ENCODE data around the gene ELMO1.

ELMO1 gene

DNA sequence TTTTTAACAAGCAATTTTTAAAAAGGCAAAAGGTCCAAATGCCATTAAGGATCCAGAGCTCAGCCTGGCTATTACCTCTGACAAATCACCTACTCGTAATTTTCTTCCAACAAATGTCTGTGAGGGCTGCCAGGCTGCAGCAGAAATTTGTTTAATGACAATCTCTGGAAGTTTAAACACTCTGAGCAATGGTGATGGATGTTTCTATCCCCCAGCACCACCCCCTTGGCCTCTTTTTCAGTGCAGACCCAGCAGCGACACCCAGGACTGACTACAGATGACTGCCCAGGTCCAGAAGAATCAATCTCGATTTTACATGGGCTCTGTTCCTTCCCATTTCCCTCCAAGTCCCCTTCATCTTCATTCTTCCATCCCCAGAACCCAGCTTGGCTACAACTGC, 523.0 kb downstream of the ELMO1 start:
- DNase-seq: no peak

DNA sequence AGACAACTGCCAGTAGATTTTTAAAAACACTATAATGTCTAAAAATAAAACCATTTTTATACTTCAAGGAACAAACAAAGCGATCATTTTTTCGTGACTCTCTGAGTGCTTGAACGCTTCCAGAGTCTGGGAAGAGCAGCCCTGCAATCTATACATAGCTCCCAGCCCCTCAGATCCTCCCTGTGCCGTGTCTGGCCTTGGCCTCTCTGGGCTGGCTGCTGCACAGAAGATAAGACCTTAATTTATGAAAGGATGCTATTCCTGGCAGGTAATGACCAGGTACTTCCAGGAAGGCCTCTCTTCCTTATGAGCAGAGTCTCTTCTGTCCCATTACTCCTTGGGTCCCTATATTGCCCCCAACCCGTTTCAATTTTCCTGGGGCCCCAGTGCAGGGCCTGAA, 523.5 kb downstream of the ELMO1 start:
- no peak for DNase-seq

DNA sequence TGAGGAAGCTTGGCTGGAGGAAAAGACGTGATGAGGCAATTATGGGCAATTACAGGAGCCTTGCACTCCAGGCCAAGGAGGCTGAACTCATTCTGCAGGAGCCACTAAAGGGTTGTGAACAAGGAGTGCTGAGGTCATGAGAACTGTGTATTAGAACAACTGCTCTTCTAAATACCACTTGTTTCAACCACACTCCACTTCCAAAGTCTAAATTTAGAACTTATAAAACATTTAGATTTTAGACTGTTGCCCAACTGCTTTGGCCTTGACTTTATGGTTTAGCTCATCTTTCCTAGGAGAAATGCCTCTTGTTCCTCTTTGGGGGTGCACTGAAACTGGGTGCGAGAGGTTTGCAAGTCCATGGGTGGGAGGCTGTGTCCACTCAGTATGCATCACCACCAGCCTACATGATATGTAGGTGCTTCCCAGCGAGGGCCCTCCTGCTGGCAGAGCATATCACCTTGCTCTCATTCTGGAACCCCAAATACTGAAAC, 524.7 kb downstream of the ELMO1 start:
- no peak for DNase-seq

DNA sequence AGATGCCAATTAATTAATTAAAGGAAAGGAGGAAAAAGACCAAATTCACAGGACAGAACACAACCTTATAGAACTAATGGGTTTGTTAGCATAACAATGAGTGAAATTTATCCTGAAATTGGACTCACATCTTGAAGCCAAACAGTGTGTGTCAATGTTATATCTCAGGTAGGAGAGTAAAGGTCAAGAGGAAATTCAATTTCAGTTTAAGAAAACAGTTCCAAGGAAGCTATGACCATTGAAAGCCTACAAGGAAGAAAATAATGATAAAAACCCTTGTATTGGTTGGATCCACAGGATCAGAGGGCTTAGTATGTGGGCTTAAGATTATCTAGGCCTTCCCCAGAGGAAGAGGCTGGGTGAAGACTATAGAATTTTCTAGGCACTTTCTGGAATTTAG, 525.5 kb downstream of the ELMO1 start:
- DNase-seq: no peak

DNA sequence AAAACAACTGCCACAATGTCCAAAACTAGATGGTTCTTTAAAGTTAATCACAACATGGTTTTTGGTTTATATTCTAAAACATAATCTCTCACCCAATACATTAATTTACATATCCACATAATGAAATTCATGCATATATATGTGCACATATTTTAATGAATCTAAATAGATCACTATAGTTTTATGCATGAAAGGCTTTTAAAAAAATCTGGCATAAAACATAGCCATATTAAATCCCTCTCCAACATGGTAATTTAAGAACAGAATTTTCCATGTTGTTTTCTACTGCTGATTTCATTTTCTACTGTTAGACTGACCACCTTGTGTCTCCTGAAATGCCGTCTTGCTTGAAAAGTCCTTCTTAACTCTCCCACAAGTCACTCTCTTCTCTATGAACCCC, 528.2 kb downstream of the ELMO1 start:
- no peak for DNase-seq

DNA sequence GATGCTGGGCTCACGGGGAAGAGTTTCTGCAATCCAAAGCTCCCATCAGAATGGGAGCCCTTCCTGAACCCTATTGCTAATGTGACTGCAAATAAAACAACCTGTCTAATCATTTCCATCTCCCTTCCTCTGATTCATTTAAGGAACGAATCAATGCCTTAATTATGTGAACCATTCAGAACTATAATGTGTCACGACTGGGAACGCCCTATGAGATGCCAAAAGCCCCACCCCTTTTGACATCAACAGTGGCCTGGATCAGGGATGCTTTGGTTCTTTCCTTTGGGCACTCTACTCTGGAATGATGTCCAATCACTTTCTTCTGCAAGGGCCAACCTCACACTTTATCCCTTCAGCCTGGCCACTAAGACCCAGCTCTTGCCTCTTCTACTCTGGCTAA, 528.9 kb downstream of the ELMO1 start:
- no peak for DNase-seq

DNA sequence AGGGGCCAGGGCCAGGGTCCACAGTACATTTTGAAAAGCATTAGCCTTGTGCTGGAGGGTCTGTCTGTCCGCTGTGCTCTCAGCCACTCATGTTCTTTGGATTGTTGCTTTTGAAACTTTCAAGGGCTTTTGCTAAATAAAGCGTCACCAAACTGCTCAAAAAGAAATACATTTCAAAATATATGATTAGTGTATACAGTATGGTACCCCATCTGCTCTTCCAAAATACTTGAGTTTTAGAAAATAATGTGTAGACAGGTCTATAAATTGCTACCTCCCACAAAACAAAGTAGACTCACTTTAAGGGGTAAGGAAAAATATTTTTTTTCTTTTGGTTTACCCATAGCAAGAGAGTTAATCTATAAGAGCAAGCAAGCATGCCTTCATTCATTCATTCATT, 530.1 kb downstream of the ELMO1 start:
- no peak for DNase-seq

DNA sequence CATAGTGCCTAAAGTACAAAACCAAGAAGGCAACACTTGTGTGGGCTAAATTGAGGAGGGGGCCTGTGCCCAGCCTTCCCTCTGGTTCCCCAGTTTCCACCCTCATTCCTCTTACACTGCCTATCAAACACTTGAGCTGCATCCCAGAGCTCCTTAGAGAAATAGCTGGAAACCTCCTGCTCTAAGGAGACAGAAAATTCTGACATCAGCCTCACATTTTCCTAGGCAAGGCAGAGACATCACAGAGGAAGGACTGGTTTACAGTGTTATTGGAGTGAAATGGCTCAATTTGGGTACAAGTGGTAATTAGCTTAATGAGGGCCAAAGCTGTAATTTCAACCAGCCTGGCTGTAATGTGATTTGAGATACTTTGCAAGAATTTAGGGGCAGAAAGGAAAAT, 532.0 kb downstream of the ELMO1 start:
- no peak for DNase-seq

DNA sequence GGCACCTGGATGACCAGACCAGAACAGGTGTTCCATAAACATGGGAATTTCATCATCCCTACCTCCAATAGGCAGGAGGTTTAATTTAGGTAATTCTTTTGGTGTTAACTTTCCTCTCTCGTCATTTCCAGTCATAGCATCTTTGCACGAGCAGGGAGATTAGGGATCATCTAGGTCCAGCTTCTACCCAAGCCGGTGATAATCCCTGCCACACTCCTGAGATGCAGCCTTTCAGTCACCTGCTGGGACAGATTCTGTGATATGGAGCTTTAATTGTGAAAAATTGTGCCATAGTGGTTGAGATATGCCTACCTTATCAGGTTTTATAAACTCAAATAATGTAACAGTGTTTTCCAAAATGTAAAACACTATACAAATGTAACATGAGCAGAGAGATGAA, 532.5 kb downstream of the ELMO1 start:
- no peak for DNase-seq

DNA sequence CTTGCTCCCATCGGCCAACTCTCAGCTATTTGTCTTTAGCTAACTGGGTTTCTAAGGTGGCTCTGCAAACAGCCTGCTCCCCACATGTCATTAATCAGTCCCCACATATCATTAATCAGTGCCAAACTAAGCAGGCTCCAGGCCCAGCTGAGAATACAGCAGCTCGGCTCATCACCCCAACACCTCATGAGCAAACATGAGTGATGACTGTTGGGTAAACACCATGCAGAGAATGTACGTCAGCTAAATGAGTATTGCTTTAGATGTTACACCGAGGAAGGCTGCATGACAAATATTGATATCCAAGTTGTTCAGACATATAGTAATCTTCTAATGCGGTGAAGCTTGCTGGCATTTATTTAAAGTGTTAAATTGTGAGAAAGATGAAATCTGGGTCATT, 536.9 kb downstream of the ELMO1 start:
- no peak for DNase-seq

DNA sequence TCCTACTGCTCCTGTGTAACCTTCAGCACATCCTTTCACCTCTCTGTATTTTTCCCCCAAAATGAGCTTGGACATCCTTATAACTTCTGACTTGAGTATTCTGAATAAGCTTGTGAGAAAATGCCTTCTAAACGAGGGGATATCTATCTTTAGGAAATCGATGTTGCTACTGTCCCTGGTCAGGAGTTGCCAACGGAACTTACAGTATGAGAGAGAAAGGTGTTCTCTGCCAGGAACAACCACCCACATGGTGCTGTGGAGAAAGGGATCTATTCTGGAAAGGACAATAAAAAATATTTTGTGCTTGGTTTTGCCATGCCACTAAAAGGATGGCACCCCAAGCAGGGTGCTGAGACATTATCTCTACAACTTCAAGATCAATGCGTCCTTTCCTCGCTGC, 537.8 kb downstream of the ELMO1 start:
- no peak for DNase-seq

DNA sequence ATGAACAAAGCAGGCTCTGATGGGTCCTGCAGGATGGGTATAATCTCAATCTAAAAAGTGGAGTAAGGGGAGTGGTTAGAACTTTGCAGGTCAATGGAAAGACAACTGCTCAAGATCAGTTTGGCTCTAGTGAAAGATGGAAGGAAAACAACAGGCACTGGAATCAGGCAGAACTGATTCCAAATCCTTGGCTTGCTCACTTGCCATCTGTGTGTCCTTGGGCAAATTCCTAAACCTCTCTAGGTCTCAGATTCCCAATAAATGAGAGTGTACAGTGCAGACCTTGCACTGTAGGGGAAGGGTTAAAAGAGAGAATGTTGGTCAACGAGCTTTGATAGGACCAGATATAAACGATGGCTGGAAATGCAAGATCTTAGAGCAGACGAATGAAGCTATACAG, 538.3 kb downstream of the ELMO1 start:
- no peak for DNase-seq

DNA sequence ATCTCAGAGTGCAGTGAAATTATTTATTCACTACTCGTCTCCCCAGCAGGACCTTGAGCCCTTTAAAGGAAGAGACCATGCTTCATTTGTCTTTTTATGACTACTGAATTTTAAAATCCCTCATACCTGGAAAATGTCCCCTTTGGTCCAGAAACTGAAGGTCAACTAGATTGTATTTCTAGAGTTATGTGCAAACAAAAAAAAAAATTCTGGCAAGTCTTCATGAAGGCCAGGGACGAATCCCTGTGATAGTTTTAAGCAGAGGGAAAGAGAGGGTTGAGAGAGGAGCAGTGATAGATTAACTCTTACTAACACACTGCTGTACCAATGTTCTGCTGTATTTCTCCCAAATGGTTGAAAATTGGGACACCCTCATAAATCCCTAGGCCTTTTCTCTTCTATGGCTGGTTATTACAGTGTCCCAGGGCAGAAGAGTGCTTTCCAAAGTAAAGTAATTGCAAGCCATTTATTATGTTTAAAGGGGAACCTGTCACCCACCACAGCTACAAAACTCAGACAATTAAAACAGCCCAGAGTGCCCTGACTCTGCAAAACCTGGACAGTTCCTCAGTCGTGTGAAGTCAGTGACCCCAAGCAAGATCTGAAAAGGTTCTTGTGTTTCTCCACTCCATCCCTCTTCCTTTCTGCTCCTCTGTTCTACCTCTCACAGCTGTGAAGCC, 541.6 kb downstream of the ELMO1 start:
- no peak for DNase-seq

DNA sequence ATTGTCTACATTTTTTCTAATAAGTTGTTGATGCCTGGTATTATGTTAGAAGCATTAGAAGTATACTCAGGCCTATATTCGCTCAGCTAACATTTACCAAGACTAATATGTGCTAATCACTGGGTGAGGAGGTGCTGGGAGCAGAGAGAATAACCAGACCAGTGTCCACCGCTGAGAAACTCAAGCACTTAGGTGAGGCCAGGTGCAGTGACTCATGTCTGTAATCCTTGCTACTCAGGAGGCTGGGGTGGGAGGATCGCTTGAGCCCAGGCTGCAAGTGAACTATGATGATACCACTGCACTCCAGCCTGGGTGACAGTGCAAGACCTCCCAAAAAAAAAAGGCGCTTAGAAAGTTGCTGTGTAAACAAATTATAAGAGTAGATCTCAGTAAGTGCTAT, 542.2 kb downstream of the ELMO1 start:
- no peak for DNase-seq

DNA sequence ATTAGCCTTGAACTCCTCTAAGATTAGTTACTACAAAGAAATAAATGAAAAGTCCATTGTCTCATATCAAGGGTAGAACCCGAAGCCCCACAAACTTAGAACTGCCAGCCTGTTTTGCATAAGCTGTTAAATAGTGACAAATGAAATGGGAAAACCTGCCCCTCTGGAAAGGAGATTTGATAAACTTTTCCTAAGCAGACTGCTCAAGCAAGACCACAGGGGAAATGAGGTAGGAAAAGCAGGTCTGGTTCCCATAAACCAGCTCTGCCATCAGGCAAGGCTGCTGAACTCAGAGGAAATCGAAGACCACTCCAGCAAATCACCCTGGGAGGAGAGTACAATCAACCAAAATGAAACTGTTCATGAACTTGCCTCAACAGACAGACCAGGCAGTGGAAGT, 542.8 kb downstream of the ELMO1 start:
- DNase-seq: no peak

DNA sequence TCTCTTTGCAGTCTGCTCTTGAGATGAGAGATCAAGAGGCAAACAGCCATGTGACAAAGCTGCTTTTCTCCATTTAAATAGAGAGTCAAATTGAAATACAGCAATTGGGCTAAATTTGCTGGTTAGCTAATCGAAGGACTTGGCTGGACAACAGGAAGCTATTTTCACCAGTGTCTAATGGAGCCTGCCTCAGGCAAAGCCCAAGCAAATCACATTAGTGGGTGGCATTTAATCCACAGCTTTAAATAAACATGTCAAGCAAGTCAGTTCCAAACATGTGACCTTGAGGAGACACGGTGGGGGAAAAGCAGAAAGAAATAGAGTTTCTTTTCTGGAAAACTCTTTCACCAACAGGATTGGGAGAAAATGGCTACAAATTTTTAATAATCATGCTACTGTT, 543.9 kb downstream of the ELMO1 start:
- no peak for DNase-seq

DNA sequence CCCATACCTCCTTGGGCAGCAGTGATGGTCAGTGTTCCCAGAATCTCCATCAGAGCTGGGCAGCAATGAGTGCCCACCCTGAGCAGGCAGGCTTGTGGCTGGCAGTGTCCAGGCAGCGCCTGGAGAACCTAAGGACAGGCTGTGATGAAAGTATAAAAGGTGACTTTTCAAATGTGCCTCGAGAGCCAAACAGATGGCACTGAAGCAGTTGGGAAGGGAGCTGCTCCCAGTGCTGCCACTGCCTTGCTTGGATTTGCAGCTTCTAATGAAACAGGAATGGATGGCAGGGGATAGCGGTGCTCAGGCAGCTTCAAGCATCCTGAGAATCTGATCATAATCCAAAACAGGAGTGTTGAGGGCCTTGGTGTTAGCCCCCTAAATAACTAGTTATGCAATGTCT, 544.6 kb downstream of the ELMO1 start:
- DNase-seq: no peak

DNA sequence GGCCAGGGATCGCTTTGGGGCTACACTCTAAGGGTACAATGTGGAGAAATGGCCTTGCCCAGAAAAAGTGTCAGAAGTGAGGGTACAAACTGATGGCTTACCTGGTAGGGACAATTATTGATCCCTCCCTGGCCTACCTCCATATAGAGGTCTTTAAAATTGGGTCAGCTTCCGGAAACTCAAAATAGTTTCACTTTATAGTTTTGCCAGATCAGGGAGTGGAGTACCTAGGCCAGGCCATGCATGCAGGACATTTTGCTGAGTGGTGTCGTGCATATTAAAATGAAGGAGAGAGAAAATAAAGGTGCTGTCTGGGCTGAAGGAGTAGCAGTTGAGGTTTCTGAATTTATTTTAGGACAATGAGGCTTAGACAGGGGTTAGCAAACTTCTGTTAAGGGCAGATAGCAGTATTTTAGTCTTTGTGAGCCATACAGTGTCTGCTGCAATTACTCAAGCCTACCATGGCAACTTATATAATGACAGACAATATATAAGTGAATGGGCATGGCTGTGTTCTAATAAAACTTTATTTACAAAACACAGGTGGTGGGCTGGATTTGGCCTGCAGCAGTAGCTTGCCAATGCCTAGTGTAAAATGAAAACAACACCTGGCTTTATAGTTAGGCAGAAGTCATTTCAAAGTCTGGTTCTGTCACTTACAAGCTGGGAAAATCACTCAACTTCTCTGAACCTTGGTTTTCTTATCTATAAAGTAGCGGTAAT, 547.5 kb downstream of the ELMO1 start:
- no peak for DNase-seq

DNA sequence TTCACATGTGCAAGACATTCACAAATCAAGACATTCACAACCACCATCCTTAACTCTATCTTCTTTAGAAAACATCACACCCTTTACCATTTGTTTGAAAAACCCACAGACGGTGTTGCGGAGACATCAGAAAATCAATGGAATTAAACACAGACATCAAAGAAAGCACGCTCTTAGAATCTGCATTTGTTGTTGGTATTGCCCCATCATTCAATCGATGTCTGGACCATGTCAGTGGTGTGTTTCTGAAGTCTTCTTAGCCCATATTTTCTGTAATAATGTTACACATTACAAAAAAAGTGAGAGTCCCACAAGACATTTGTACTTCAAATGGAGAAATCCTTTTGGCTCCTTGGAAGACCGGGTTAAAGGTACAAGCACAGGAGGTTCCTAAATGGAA, 550.5 kb downstream of the ELMO1 start:
- no peak for DNase-seq

DNA sequence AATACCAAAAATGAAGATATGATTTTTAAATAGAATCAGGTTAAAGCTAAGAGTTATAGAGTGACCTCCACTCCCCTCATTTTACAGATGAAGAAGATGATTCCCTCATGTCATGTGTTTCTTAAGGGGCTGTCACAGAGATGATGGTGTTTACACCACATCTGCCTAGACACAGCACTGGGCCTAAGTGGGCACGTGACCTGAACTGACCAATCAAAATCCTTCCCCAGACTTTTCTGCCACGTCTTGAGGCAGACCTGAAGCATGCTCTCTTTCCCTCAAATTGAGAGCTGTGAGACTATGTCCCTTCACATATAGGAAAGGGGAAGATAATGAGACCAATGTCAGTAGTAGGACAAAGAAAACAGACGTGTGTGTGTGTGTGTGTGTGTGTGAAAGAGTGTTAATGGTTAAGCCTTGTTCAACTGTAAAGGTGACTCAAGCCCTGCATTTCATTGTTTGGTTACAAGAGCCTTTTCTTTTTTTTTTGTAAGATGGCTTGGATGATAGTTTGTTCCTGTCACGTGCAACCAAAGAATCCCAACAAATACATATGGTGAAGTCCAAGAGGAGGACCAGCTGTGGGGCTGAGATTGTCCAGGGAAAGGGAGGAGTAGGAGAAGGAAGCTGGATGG, 551.6 kb downstream of the ELMO1 start:
- DNase-seq: no peak

DNA sequence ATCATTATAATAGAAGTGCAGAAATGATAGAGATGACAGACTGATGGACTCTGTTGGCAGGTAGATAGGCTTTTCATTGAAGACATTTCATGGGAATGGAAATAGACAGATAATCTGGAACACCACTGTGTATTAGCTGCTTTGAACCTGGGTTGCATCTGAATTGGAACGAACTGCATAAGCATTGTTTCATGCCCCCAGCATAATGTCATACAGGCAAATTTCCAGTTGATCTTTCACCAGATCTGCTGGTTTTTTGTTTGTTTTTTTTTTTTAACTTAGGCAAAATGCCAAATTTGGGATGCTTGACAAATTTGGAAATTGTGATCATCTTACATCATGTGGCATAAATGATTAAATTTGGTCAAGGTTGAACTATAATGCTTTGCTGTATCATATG, 552.2 kb downstream of the ELMO1 start:
- DNase-seq: no peak

DNA sequence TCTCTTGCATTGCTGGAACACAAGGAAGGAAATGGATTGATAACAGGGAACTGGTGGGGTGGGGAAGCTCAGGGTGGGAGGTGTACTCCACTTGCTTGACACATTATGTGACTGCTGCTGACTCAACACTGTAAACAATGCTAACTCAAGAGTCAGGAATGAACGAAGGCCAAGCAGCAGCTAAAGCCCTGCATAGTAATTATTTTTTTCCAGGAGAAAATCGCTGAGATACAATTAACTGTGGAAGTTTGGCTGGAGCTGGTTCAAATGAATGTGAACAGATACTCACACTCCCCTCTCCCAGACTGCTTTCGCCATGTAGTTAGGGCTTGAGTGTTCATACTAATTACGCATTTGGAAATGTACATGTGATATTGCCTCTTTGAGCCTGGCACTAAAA, 553.5 kb downstream of the ELMO1 start:
- DNase-seq: no peak

DNA sequence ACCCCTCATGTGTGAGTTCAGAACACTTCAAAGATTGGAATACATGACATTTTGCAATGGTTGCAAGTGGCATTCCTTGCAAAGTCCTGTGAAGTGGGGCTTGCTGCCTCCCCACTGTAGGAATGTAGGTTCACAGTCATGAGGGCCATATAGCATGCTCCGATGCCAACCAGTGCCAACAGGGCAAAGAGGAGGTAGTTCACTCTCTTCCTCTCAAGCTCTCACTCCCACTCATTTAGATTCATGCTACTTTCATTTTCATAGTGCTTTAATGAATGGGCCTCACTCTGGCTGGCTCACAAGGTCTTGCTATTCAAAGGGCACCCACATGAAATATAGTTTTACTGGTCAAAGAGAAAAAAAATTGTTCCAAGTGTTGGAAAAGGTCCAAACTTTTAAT, 554.5 kb downstream of the ELMO1 start:
- no peak for DNase-seq

DNA sequence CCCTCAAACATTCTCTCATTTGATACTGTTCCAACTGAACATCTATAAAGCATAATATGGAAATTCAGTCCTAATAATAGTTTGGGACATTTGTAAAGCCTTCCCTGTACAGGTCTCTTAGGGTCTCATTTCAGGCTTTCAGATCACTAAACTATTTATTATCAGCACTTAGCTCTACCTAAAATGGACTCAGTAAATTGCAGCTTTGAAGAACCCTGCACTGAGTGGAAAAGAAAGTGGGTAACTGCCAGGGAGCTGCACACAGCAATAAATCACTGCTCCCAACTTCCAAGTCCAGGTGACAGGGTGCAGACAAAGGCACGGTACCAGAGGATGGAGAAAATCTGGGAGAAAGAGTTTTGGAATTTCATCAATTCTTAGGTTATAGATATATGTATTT, 559.5 kb downstream of the ELMO1 start:
- DNase-seq: no peak
